ENCODE results near the gene PRKACA.
A peak's percentile ranks its signal among the peaks of the same experiment; 100 is the strongest.
"Not testable (repeated sequence)": the region's sequence is repeated elsewhere in the genome, so short reads cannot be mapped to it uniquely, and the experiment has no call there.

PRKACA gene

GRCh38 chr19:14147797-14148605 is 30.4 kb upstream of the PRKACA start:
- no peak for DNase-seq

- DNase-seq = no peak
Observed at GRCh38 chr19:14146789-14147216, 29.2 kb upstream of the PRKACA start.

- not testable (repeated sequence) for DNase-seq
Observed at GRCh38 chr19:14146169-14146568, 28.6 kb upstream of the PRKACA start.

GRCh38 chr19:14145381-14145780 is 27.8 kb upstream of the PRKACA start:
- no peak for DNase-seq

- DNase-seq = no peak
Observed at GRCh38 chr19:14142262-14143190, 25.0 kb upstream of the PRKACA start.

GRCh38 chr19:14141041-14141440 is 23.5 kb upstream of the PRKACA start:
- no peak for DNase-seq

- DNase-seq = no peak
Observed at GRCh38 chr19:14139944-14140343, 22.4 kb upstream of the PRKACA start.

- no peak for DNase-seq
Observed at GRCh38 chr19:14138576-14139265, 21.2 kb upstream of the PRKACA start.

- DNase-seq = peak; percentile 98
Observed at GRCh38 chr19:14136509-14137281, 19.1 kb upstream of the PRKACA start, which contains the start of gene ASF1B. Gene ASF1B, minus strand, starts transcription at chr19:14136589. Its CDS starts 133 bp downstream, at chr19:14136456.

- no peak for DNase-seq
Observed at GRCh38 chr19:14135985-14136508, 18.5 kb upstream of the PRKACA start.

- no peak for DNase-seq
Observed at GRCh38 chr19:14135355-14135754, 17.8 kb upstream of the PRKACA start.

- DNase-seq = no peak
Observed at GRCh38 chr19:14127929-14128509, 10.5 kb upstream of the PRKACA start.

GRCh38 chr19:14127176-14127575 is 9.6 kb upstream of the PRKACA start:
- no peak for DNase-seq

GRCh38 chr19:14122924-14123323 is 5.4 kb upstream of the PRKACA start:
- DNase-seq = no peak

GRCh38 chr19:14120497-14120780 is 2.9 kb upstream of the PRKACA start:
- no peak for DNase-seq

- DNase-seq = no peak
Observed at GRCh38 chr19:14119644-14120496, 2.3 kb upstream of the PRKACA start.

- DNase-seq = no peak
Observed at GRCh38 chr19:14119146-14119545, 1.6 kb upstream of the PRKACA start.

GRCh38 chr19:14118165-14119051 is 846 bp upstream of the PRKACA start:
- DNase-seq = peak; percentile 43

GRCh38 chr19:14116918-14117578 is 514 bp downstream of the PRKACA start:
- DNase-seq = no peak
